K562 (cell line): ENCODE results near the gene ADRA1B. TPM values are rescaled to one million over a fixed set of nuclear protein-coding genes. Genes with fewer than 3 reads are reported as not detected.

Experiments
- ATAC-seq: fragments of 200-7000 bp; cut with Tn5 transposase; 3 replicates; pipeline ENCODE4 v1.9.1; 2020; ENCODE audit warnings: moderate library complexity
- BruUV-seq: library from RNA; stranded (reverse); fragments of 400-500 nt; replicated peaks from 2 replicates; lab custom pipeline; 2021; lab: Mats Ljungman, UMichigan
- CTCF ChIA-PET: fragments of 300-600 bp; formaldehyde crosslinking; extraction: SDS; loops from one replicate; lab custom pipeline; 2021; ENCODE audit warnings: low intra/inter-chr PET ratio; lab: Yijun Ruan, JAX
- POLR2A ChIA-PET: fragments of 300-600, 350-650 bp; sonication (Branson Sonifier 250); formaldehyde crosslinking; extraction: SDS; loops from one replicate; lab custom pipeline; 2021; ENCODE audit warnings: antibody characterized with exemption, inconsistent platforms; lab: Yijun Ruan, JAX
- DNase-seq, 4 experiments: peaks; one replicate each; pipeline versions ENCODE4 v3.0.0 to v3.0.0-alpha.2; 2011 to 2018; ENCODE audit warnings: low spot score in 3 of 4, mixed read lengths in 3 of 4; ENCODE audit errors: extremely low read depth in 1 of 4
- FAIRE-seq: peaks from 2 replicates; lab custom pipeline; 2011; peaks lifted over from hg19 to GRCh38; lab: Jason Lieb, UNC
- H2AFZ ChIP-seq: 2 replicates; pipeline ENCODE4 v1.6.0; 2011; ENCODE audit warnings: low read depth, low read length, control low read depth, inconsistent platforms
- H3K27ac ChIP-seq: fragments of 200-600 bp; 3 replicates; pipeline ENCODE4 v1.8.0; 2011; ENCODE audit warnings: low read depth, mild to moderate bottlenecking, control low read depth, inconsistent platforms, low read length, moderate library complexity, mixed read lengths; ENCODE audit errors: extremely low read depth
- H3K27me3 ChIP-seq, 2 experiments: fragments of 300-600 bp in 1 of 2; 2 replicates in 1 of 2; 3 replicates in 1 of 2; pipeline versions ENCODE4 v1.6.0 to v1.8.0; 2011; ENCODE audit warnings: inconsistent platforms in 2 of 2, low read length in 2 of 2, mild to moderate bottlenecking in 1 of 2, mixed read lengths in 1 of 2, moderate library complexity in 1 of 2; ENCODE audit not compliant: control insufficient read depth in 2 of 2, insufficient read depth in 2 of 2
- H3K36me3 ChIP-seq: fragments of 300-600 bp; 3 replicates; pipeline ENCODE4 v1.8.0; 2011; ENCODE audit warnings: mild to moderate bottlenecking, low read length, inconsistent platforms; ENCODE audit not compliant: control insufficient read depth, insufficient read depth
- H3K4me1 ChIP-seq, 2 experiments: fragments of 200-600 bp in 1 of 2; replicated peaks in 1 of 2; 2 replicates in 1 of 2; 3 replicates in 1 of 2; pipeline versions ENCODE4 v1.5.1 to v1.8.0; 2011; ENCODE audit warnings: inconsistent platforms in 2 of 2, low read length in 2 of 2, mild to moderate bottlenecking in 1 of 2, mixed read lengths in 1 of 2, moderate library complexity in 1 of 2; ENCODE audit not compliant: control insufficient read depth in 2 of 2, insufficient read depth in 2 of 2
- H3K4me2 ChIP-seq: 2 replicates; pipeline ENCODE4 v1.6.1; 2011; ENCODE audit warnings: low read length, control low read depth, inconsistent platforms, mixed read lengths; ENCODE audit not compliant: insufficient read depth
- H3K4me3 ChIP-seq: fragments of 200-600 bp; sonication (generic), shearing (Covaris generic); 2 replicates; pipeline ENCODE4 v1.5.1; 2016; ENCODE audit warnings: control low read depth, inconsistent platforms
- H3K79me2 ChIP-seq: fragments of 200-600 bp; 3 replicates; pipeline ENCODE4 v1.8.0; 2011; ENCODE audit warnings: low read length, inconsistent platforms; ENCODE audit not compliant: control insufficient read depth, insufficient read depth
- H3K9ac ChIP-seq, 2 experiments: 2 replicates each; pipeline versions ENCODE4 v1.6.0 to v1.6.1; 2011; ENCODE audit warnings: low read depth in 2 of 2, low read length in 2 of 2, control low read depth in 1 of 2, inconsistent platforms in 1 of 2, mild to moderate bottlenecking in 1 of 2, mixed read lengths in 1 of 2; ENCODE audit not compliant: insufficient read depth in 1 of 2
- H3K9me1 ChIP-seq: one replicate; pipeline ENCODE4 v1.6.0; 2011; ENCODE audit warnings: inconsistent platforms, mild to moderate bottlenecking, low read length, moderate library complexity; ENCODE audit not compliant: control insufficient read depth, insufficient read depth
- H3K9me3 ChIP-seq: replicated peaks from 2 replicates; pipeline ENCODE4 v1.5.1; 2011; ENCODE audit warnings: low read depth, low read length, inconsistent platforms; ENCODE audit not compliant: control insufficient read depth, insufficient read depth
- H4K20me1 ChIP-seq: replicated peaks from 2 replicates; pipeline ENCODE4 v1.6.1; 2011; ENCODE audit warnings: low read length, inconsistent platforms, mixed read lengths; ENCODE audit not compliant: control insufficient read depth, insufficient read depth
- CXXC5 ChIP-seq: fragments of 250-450 bp; sonication (Bioruptor Pico); IDR thresholded peaks from 2 replicates; pipeline ENCODE4 v1.8.0; 2022; ENCODE audit warnings: inconsistent platforms, mild to moderate bottlenecking, moderate library complexity
- HLTF ChIP-seq: fragments of 450-650 bp; IDR thresholded peaks from 2 replicates; pipeline ENCODE4 v1.6.1; 2016
- HNRNPK ChIP-seq: fragments of 200-400 bp; formaldehyde crosslinking; IDR thresholded peaks from one replicate; pipeline ENCODE4 v1.6.1; 2018; ENCODE audit warnings: mild to moderate bottlenecking, low read depth, low read length; ENCODE audit not compliant: poor library complexity, severe bottlenecking
- NR3C1 ChIP-seq: sonication (generic); formaldehyde crosslinking; IDR thresholded peaks from 2 replicates; pipeline ENCODE4 v1.8.1; 2022; ENCODE audit warnings: missing genetic modification reagents
- TOE1 ChIP-seq, 2 experiments: fragments of 450-650 bp in 1 of 2; sonication (generic) in 1 of 2; formaldehyde crosslinking in 1 of 2; IDR thresholded peaks; 2 replicates each; pipeline versions ENCODE4 v1.7.1 to v1.8.0; 2016 to 2022; ENCODE audit warnings: borderline replicate concordance in 2 of 2, mild to moderate bottlenecking in 2 of 2, antibody characterized with exemption in 1 of 2, inconsistent platforms in 1 of 2, low read depth in 1 of 2, missing genetic modification reagents in 1 of 2, moderate library complexity in 1 of 2
- ZNF253 ChIP-seq: fragments of 250-450 bp; sonication (Bioruptor Pico); conservative IDR thresholded peaks from 2 replicates; pipeline ENCODE4 v1.6.1; 2021; ENCODE audit warnings: mild to moderate bottlenecking
- WGBS: fragments of 100-300 bp; shearing (Covaris generic); methylation state at CpG from one replicate; pipeline ENCODE4 v1.1.6; 2016; ENCODE audit warnings: low coverage, mixed read lengths; ENCODE audit not compliant: insufficient coverage; ENCODE audit errors: missing lambda C conversion rate; 5-methylcytosine and 5-hydroxymethylcytosine counted together
- in situ Hi-C: fragments of 300-500 bp; cut with MboI; formaldehyde crosslinking; loops from 4 replicates; pipeline ENCODE4 v1.15.0; 2018; ENCODE audit warnings: inconsistent platforms, mixed read lengths
- intact Hi-C: fragments of 100-400 bp; cut with micrococcal nuclease; formaldehyde crosslinking; loops from 2 replicates; pipeline ENCODE4 v1.14.2; 2022
- polyA plus RNA-seq, 8 experiments: library from polyadenylated mRNA; depleted of rRNA in 4 of 8; stranded (reverse) in 5 of 8; unstranded in 3 of 8; fragments of >200 nt; fragmentation: Nextera tagmentation in 2 of 8; fragmentation: Illumina TruSeq in 1 of 8; extraction: Ambion mirVana in 2 of 8; extraction: Trizol in 1 of 8; gene quantifications; 2 replicates each; pipeline versions ENCODE4 v1.2.1 to v1.2.3, GENCODE V29; 2011 to 2014; ENCODE audit warnings: inconsistent platforms in 1 of 8, missing spikeins in 1 of 8
- total RNA-seq, 7 experiments: library from RNA; depleted of rRNA in 6 of 7; stranded (reverse); fragments of >200 nt in 6 of 7; fragmentation: Illumina TruSeq in 2 of 7; extraction: Trizol in 2 of 7; gene quantifications; 2 replicates each; pipeline versions ENCODE4 v1.2.1 to v1.2.3, GENCODE V29; 2011 to 2021; ENCODE audit warnings: low replicate concordance in 1 of 7

Gene ADRA1B
- total and polyA plus RNA-seq, 9 of the 15 experiments (the other 6 are each of a cell fraction or from before 2014, with no cell fraction given): not detected

DNA sequence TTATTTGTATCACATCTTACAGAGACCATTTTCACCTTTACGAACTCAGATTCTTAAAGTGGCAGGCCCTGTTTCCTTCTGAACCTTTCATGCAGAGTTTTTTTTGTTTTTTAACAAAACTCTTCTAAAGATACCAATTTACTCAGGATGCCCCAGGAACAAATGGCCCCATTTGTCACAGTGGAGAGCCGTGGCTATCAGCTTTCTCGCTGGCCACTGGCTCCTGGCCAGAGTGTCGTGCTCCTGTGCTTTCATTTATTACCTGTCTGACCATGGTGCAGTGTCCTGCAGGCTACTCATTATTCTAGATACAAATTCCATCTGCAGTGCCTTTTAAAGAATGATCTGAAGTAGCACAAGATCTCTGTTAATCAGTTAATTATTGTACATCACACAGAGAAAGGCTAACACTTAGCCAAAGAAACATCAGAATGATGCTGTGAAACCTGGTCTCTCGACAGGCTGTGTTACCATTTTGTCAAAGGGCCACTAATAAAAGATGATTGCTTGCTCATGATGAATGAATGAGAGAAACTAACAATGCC lies 27.8 kb downstream of the ADRA1B start:
- H3K9ac ChIP-seq: no peak overlapping the region
- WGBS: 0% methylated on average over 5 of the region's 5 CpGs
- H2AFZ ChIP-seq: no peak overlapping the region
- no peak overlapping the region for H3K4me3 ChIP-seq
- H4K20me1 ChIP-seq: no peaks in the 10 kb centered on the region
- H3K36me3 ChIP-seq: no peaks in the 10 kb centered on the region
- H3K79me2 ChIP-seq: no peaks in the 10 kb centered on the region
- POLR2A ChIA-PET: no interaction called here
- no peak overlapping the region for H3K27ac ChIP-seq
- FAIRE-seq (no peak), DNase-seq (no peak), ATAC-seq (no peak)
- no TSS peak for BruUV-seq
- no peaks in the 10 kb centered on the region for H3K9me1 ChIP-seq
- H3K9me3 ChIP-seq: no peaks in the 10 kb centered on the region
- H3K4me2 ChIP-seq: no peak overlapping the region
- in situ Hi-C loops (no loop called here), intact Hi-C loops (no loop called here)
- CTCF ChIA-PET: no interaction called here
- no peaks in the 10 kb centered on the region for H3K4me1 ChIP-seq
- peaks cover 11 to 12% of the 10 kb centered on the region in 2 experiments; a peak in 3 of 5 replicates for H3K27me3 ChIP-seq
- TF ChIP-seq TOE1 (IDR thresholded peaks at IDR 0.05; ENCODE audit: borderline replicate concordance) (no peak), TOE1 (CRISPR knock-in tag; IDR thresholded peaks at IDR 0.05; ENCODE audit: borderline replicate concordance, low read depth) (no peak), HNRNPK (no peak), NR3C1 (CRISPR knock-in tag) (no peak)

- ATAC-seq (no peak), DNase-seq (no peak), FAIRE-seq (no peak)
- TF ChIP-seq ZNF253 (no peak), HLTF (no peak), CXXC5 (CRISPR knock-in tag) (no peak)
- Histone ChIP-seq H3K27me3 (peaks cover 11 to 13% of the 10 kb centered on the region in 2 experiments; a peak in 3 of 5 replicates), H3K27ac (no peak overlapping the region), H3K36me3 (no peaks in the 10 kb centered on the region), H3K4me1 (no peaks in the 10 kb centered on the region), H2AFZ (no peak overlapping the region), H3K4me3 (no peak overlapping the region), H4K20me1 (no peaks in the 10 kb centered on the region), H3K9me1 (no peaks in the 10 kb centered on the region), H3K9ac (no peak overlapping the region), H3K4me2 (no peak overlapping the region), H3K9me3 (no peaks in the 10 kb centered on the region), H3K79me2 (no peaks in the 10 kb centered on the region)
- CTCF ChIA-PET: no interaction called here
- BruUV-seq: no TSS peak
- POLR2A ChIA-PET: no interaction called here
- 0% methylated on average over 2 of the region's 2 CpGs for WGBS
- in situ Hi-C loops (no loop called here), intact Hi-C loops (no loop called here)
Observed at GRCh38 chr5:159945359-159945758, 29.1 kb downstream of the ADRA1B start.
